HG02970 (cell line): ENCODE measurements around the gene SEL1L3.

Source experiments
- ATAC-seq: cut with Tn5 transposase; IDR thresholded peaks from one replicate; pipeline ENCODE4 v1.9.1; 2021; ENCODE audit warnings: mild to moderate bottlenecking, moderate library complexity, moderate number of reproducible peaks; ENCODE audit not compliant: unreplicated experiment, low FRiP score

SEL1L3 gene

GRCh38 chr4:25821267-25821666 is 41.5 kb downstream of the SEL1L3 start:
- no peak for ATAC-seq

- ATAC-seq = no peak
Observed at GRCh38 chr4:25818876-25819275, 43.9 kb downstream of the SEL1L3 start.

GRCh38 chr4:25818371-25818871 is 44.4 kb downstream of the SEL1L3 start:
- no peak for ATAC-seq

- no peak for ATAC-seq
Observed at GRCh38 chr4:25817059-25817681, 45.6 kb downstream of the SEL1L3 start.

- ATAC-seq = no peak
Observed at GRCh38 chr4:25816591-25817058, 46.2 kb downstream of the SEL1L3 start.

- ATAC-seq = no peak
Observed at GRCh38 chr4:25815586-25815985, 47.2 kb downstream of the SEL1L3 start.

- ATAC-seq = no peak
Observed at GRCh38 chr4:25814301-25815136, 48.3 kb downstream of the SEL1L3 start.

GRCh38 chr4:25813448-25814106 is 49.2 kb downstream of the SEL1L3 start:
- no peak for ATAC-seq

- no peak for ATAC-seq
Observed at GRCh38 chr4:25811841-25812240, 50.9 kb downstream of the SEL1L3 start.

- ATAC-seq = no peak
Observed at GRCh38 chr4:25811374-25811690, 51.5 kb downstream of the SEL1L3 start.

- ATAC-seq = no peak
Observed at GRCh38 chr4:25810461-25811373, 52.1 kb downstream of the SEL1L3 start.

- ATAC-seq = no peak
Observed at GRCh38 chr4:25809996-25810395, 52.8 kb downstream of the SEL1L3 start.

GRCh38 chr4:25807102-25807728 is 55.6 kb downstream of the SEL1L3 start:
- ATAC-seq = no peak

- ATAC-seq = no peak
Observed at GRCh38 chr4:25805255-25805860, 57.4 kb downstream of the SEL1L3 start.

- no peak for ATAC-seq
Observed at GRCh38 chr4:25803720-25804225, 59.0 kb downstream of the SEL1L3 start.

GRCh38 chr4:25801594-25801993 is 61.2 kb downstream of the SEL1L3 start:
- ATAC-seq = no peak

- no peak for ATAC-seq
Observed at GRCh38 chr4:25800245-25800644, 62.5 kb downstream of the SEL1L3 start.

GRCh38 chr4:25799522-25799921 is 63.3 kb downstream of the SEL1L3 start:
- ATAC-seq = no peak

- no peak for ATAC-seq
Observed at GRCh38 chr4:25797136-25797535, 65.7 kb downstream of the SEL1L3 start.
